Diencephalon (tissue), 1 donor: ENCODE results near the gene GGT5. TPM values are rescaled to one million over a fixed set of nuclear protein-coding genes. Genes with fewer than 3 reads are reported as not detected.

Experiments used
- total RNA-seq: library from RNA; depleted of rRNA; stranded (reverse); fragments of >200 nt; gene quantifications from one replicate; pipeline ENCODE4 v1.2.3, GENCODE V29; 2014

GGT5 gene
- 1.6 TPM for total RNA-seq

GRCh38 chr22:24245030-24245431, at the start of gene GGT5:
Gene GGT5 (minus strand): TSS chr22:24245082. CDS start chr22:24244725, 357 bp downstream.

GRCh38 chr22:24270556-24271385, 25.9 kb upstream of the GGT5 start, which contains the start of gene SPECC1L:
Gene SPECC1L (plus strand): TSS chr22:24270831. CDS start chr22:24302232, 31,401 bp downstream.

GRCh38 chr22:24181088-24181995, 63.5 kb downstream of the GGT5 start, which contains the start of gene SUSD2:
Gene SUSD2 (plus strand): TSS chr22:24181487. CDS start chr22:24181520, 33 bp downstream.

Other genes starting within 250 kb of the GGT5 start
- not detected for gene GSTT4, start 239.6 kb downstream of the GGT5 start, total RNA-seq
- 42.4 TPM for gene CABIN1, start 233.8 kb downstream of the GGT5 start, total RNA-seq
- gene SUSD2, start 63.6 kb downstream of the GGT5 start, total RNA-seq = 0.23 TPM
- 51.2 TPM for gene SPECC1L, start 25.7 kb upstream of the GGT5 start, total RNA-seq
- gene ADORA2A, start 182.5 kb upstream of the GGT5 start, total RNA-seq = 15.7 TPM